Liver (tissue), 9 donors: ENCODE measurements around the gene CDK15. TPM values are rescaled to one million over a fixed set of nuclear protein-coding genes. Genes with fewer than 3 reads are reported as not detected.

Source experiments
- DNase-seq: peaks from one replicate; pipeline ENCODE4 v3.0.0-alpha.2; 2017; ENCODE audit warnings: low spot score
- H3K27ac ChIP-seq, 2 donors: one replicate each; pipeline ENCODE4 v1.7.0; 2013; ENCODE audit warnings: inconsistent platforms in 2 of 2, low read length in 2 of 2, control low read depth in 1 of 2, low read depth in 1 of 2, mild to moderate bottlenecking in 1 of 2
- H3K27me3 ChIP-seq, 4 donors: one replicate each; pipeline versions ENCODE4 v1.6.1 to v1.7.0; 2013; ENCODE audit warnings: low read length in 3 of 4, inconsistent platforms in 1 of 4, mild to moderate bottlenecking in 1 of 4, moderate library complexity in 1 of 4; ENCODE audit not compliant: control insufficient read depth in 4 of 4, insufficient read depth in 4 of 4
- H3K36me3 ChIP-seq, 4 donors: one replicate each; pipeline versions ENCODE4 v1.6.1 to v1.7.0; 2013; ENCODE audit warnings: low read length in 3 of 4, mild to moderate bottlenecking in 3 of 4, low read depth in 1 of 4, moderate library complexity in 1 of 4; ENCODE audit not compliant: control insufficient read depth in 4 of 4, insufficient read depth in 3 of 4
- H3K4me1 ChIP-seq, 4 donors: one replicate each; pipeline versions ENCODE4 v1.6.1 to v1.7.0; 2013; ENCODE audit warnings: low read length in 3 of 4, mild to moderate bottlenecking in 3 of 4, moderate library complexity in 1 of 4; ENCODE audit not compliant: control insufficient read depth in 4 of 4, insufficient read depth in 4 of 4
- H3K4me3 ChIP-seq, 3 donors: one replicate each; pipeline versions ENCODE4 v1.6.1 to v1.7.0; 2013; ENCODE audit warnings: low read length in 3 of 3, control low read depth in 1 of 3, low read depth in 1 of 3, mild to moderate bottlenecking in 1 of 3
- H3K9ac ChIP-seq, 2 donors: one replicate each; pipeline ENCODE4 v1.7.0; 2013; ENCODE audit warnings: low read length in 2 of 2, mild to moderate bottlenecking in 2 of 2, moderate library complexity in 2 of 2, control low read depth in 1 of 2, low read depth in 1 of 2
- H3K9me3 ChIP-seq, 4 donors: one replicate each; pipeline versions ENCODE4 v1.6.1 to v1.7.0; 2013; ENCODE audit warnings: low read length in 3 of 4; ENCODE audit not compliant: control insufficient read depth in 4 of 4
- CTCF ChIP-seq: fragments of 150-350 bp; IDR thresholded peaks from 2 replicates; pipeline ENCODE4 v1.5.1; 2017; ENCODE audit warnings: improper control_type of control experiment, low read depth, low read length; ENCODE audit not compliant: missing input control
- EGR1 ChIP-seq, 2 donors: IDR thresholded peaks; 2 replicates each; pipeline ENCODE4 v1.6.1; 2016 to 2018; ENCODE audit warnings: antibody characterized with exemption in 2 of 2, low read depth in 2 of 2
- FOXA1 ChIP-seq: IDR thresholded peaks from 2 replicates; pipeline ENCODE4 v1.6.1; 2016; ENCODE audit warnings: antibody characterized with exemption
- FOXA2 ChIP-seq: IDR thresholded peaks from 2 replicates; pipeline ENCODE4 v1.6.1; 2016; ENCODE audit warnings: antibody characterized with exemption
- GABPA ChIP-seq, 2 donors: IDR thresholded peaks in 1 of 2; conservative IDR thresholded peaks in 1 of 2; 2 replicates each; pipeline ENCODE4 v1.6.1; 2016; ENCODE audit warnings: antibody characterized with exemption in 2 of 2, mild to moderate bottlenecking in 1 of 2, moderate library complexity in 1 of 2
- HNF4A ChIP-seq, 2 donors: conservative IDR thresholded peaks; 2 replicates each; pipeline ENCODE4 v1.6.1; 2016; ENCODE audit warnings: antibody characterized with exemption in 2 of 2, mild to moderate bottlenecking in 2 of 2
- HNF4G ChIP-seq: IDR thresholded peaks from 2 replicates; pipeline ENCODE4 v1.6.1; 2016; ENCODE audit warnings: antibody characterized with exemption
- JUND ChIP-seq, 2 donors: IDR thresholded peaks; 2 replicates each; pipeline ENCODE4 v1.6.1; 2016; ENCODE audit warnings: antibody characterized with exemption in 2 of 2
- MAX ChIP-seq: IDR thresholded peaks from 2 replicates; pipeline ENCODE4 v1.6.1; 2016; ENCODE audit warnings: antibody characterized with exemption
- NR2F2 ChIP-seq: IDR thresholded peaks from 2 replicates; pipeline ENCODE4 v1.6.1; 2016; ENCODE audit warnings: antibody characterized with exemption
- RAD21 ChIP-seq, 2 donors: IDR thresholded peaks; 2 replicates each; pipeline ENCODE4 v1.6.1; 2016; ENCODE audit warnings: antibody characterized with exemption in 2 of 2, mild to moderate bottlenecking in 2 of 2
- RXRA ChIP-seq, 2 donors: IDR thresholded peaks; 2 replicates each; pipeline ENCODE4 v1.6.1; 2017 to 2018; ENCODE audit warnings: antibody characterized with exemption in 2 of 2, mild to moderate bottlenecking in 1 of 2
- SP1 ChIP-seq: IDR thresholded peaks from 2 replicates; pipeline ENCODE4 v1.6.1; 2018; ENCODE audit warnings: antibody characterized with exemption, mild to moderate bottlenecking
- TAF1 ChIP-seq: conservative IDR thresholded peaks from 2 replicates; pipeline ENCODE4 v1.6.1; 2016; ENCODE audit warnings: antibody characterized with exemption, mild to moderate bottlenecking
- YY1 ChIP-seq: IDR thresholded peaks from 2 replicates; pipeline ENCODE4 v1.6.1; 2016; ENCODE audit warnings: antibody characterized with exemption, mild to moderate bottlenecking
- WGBS: extraction: QIAGEN DNeasy Blood & Tissue Kit; methylation state at CpG from one replicate; pipeline ENCODE4 v1.1.7; 2013; 5-methylcytosine and 5-hydroxymethylcytosine counted together
- polyA plus RNA-seq, 2 donors: library from polyadenylated mRNA; stranded (reverse) in 1 of 2; unstranded in 1 of 2; fragments of 200-250 nt in 1 of 2; fragments of >200 nt in 1 of 2; fragmentation: Nextera tagmentation in 1 of 2; extraction: Ambion mirVana in 1 of 2; gene quantifications; one replicate each; pipeline versions ENCODE4 v1.2.1 to v1.2.3, GENCODE V29; 2013 to 2015
- total RNA-seq, 2 donors: library from RNA; depleted of rRNA; stranded (reverse); fragments of >200 nt; gene quantifications; one replicate each; pipeline ENCODE4 v1.2.3, GENCODE V29; 2014
- TF ChIP-seq, protein P1 (sequence below): IDR thresholded peaks from 2 replicates; pipeline ENCODE4 v1.6.1; 2016; ENCODE audit warnings: antibody characterized with exemption, mild to moderate bottlenecking
- TF ChIP-seq, protein P2 (sequence below): IDR thresholded peaks from 2 replicates; pipeline ENCODE4 v1.6.1; 2016; ENCODE audit warnings: antibody characterized with exemption
- TF ChIP-seq, protein P3 (sequence below): IDR thresholded peaks from 2 replicates; pipeline ENCODE4 v1.6.1; 2016; ENCODE audit warnings: antibody characterized with exemption
- donor health status: healthy.
- donor health status: healthy.
- donor health status: healthy.
- donor health status: healthy.
- donor health status: healthy.

Gene CDK15
- total and polyA plus RNA-seq, 4 donors, result under 0.01 to 0.47 (median 0.06) TPM; not detected in 1

DNA sequence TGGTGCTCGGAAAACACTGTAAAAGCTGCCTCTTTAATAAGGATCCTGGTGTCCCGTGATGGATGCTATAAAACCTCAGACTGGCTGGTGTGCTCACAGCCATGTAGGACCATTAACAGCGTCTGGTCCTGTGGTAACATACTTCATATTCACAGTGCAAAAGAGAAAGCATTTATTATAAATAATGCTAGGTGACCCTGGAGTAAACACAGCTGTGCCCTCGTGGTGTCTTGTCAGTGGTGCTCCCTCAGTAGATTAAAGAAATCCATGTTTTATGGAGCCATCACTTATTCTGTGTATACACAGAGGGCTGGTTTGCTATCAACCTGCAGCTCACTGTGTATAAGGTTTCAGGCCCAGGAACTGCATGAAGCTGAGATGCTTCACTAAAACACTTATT is 106.9 kb downstream of the CDK15 start:
- DNase-seq, result no peak
- WGBS, result 79% methylated on average over 4 of the region's 4 CpGs
- Histone ChIP-seq H3K9me3 (no peaks in the 10 kb centered on the region), H3K4me3 (no peak overlapping the region), H3K27me3 (no peaks in the 10 kb centered on the region), H3K36me3 (no peaks in the 10 kb centered on the region), H3K4me1 (no peaks in the 10 kb centered on the region), H3K27ac (no peak overlapping the region), H3K9ac (no peak overlapping the region)
- no peak for TF ChIP-seq MAX
- no peak for TF ChIP-seq GABPA (IDR thresholded peaks at IDR 0.05 in 1 of 2, conservative IDR thresholded peaks at IDR 0.05 in 1 of 2)
- no peak for TF ChIP-seq RAD21 (IDR thresholded peaks at IDR 0.05)
- TF ChIP-seq, protein P1, sequence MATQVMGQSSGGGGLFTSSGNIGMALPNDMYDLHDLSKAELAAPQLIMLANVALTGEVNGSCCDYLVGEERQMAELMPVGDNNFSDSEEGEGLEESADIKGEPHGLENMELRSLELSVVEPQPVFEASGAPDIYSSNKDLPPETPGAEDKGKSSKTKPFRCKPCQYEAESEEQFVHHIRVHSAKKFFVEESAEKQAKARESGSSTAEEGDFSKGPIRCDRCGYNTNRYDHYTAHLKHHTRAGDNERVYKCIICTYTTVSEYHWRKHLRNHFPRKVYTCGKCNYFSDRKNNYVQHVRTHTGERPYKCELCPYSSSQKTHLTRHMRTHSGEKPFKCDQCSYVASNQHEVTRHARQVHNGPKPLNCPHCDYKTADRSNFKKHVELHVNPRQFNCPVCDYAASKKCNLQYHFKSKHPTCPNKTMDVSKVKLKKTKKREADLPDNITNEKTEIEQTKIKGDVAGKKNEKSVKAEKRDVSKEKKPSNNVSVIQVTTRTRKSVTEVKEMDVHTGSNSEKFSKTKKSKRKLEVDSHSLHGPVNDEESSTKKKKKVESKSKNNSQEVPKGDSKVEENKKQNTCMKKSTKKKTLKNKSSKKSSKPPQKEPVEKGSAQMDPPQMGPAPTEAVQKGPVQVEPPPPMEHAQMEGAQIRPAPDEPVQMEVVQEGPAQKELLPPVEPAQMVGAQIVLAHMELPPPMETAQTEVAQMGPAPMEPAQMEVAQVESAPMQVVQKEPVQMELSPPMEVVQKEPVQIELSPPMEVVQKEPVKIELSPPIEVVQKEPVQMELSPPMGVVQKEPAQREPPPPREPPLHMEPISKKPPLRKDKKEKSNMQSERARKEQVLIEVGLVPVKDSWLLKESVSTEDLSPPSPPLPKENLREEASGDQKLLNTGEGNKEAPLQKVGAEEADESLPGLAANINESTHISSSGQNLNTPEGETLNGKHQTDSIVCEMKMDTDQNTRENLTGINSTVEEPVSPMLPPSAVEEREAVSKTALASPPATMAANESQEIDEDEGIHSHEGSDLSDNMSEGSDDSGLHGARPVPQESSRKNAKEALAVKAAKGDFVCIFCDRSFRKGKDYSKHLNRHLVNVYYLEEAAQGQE, result no peak
- TF ChIP-seq RXRA (IDR thresholded peaks at IDR 0.05), result no peak
- no peak for TF ChIP-seq JUND (IDR thresholded peaks at IDR 0.05)
- TF ChIP-seq, protein P2, sequence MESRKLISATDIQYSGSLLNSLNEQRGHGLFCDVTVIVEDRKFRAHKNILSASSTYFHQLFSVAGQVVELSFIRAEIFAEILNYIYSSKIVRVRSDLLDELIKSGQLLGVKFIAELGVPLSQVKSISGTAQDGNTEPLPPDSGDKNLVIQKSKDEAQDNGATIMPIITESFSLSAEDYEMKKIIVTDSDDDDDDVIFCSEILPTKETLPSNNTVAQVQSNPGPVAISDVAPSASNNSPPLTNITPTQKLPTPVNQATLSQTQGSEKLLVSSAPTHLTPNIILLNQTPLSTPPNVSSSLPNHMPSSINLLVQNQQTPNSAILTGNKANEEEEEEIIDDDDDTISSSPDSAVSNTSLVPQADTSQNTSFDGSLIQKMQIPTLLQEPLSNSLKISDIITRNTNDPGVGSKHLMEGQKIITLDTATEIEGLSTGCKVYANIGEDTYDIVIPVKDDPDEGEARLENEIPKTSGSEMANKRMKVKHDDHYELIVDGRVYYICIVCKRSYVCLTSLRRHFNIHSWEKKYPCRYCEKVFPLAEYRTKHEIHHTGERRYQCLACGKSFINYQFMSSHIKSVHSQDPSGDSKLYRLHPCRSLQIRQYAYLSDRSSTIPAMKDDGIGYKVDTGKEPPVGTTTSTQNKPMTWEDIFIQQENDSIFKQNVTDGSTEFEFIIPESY, result no peak
- no peak for TF ChIP-seq SP1
- TF ChIP-seq, protein P3, sequence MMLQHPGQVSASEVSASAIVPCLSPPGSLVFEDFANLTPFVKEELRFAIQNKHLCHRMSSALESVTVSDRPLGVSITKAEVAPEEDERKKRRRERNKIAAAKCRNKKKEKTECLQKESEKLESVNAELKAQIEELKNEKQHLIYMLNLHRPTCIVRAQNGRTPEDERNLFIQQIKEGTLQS, result no peak
- no peak for TF ChIP-seq YY1
- TF ChIP-seq FOXA1, result no peak
- no peak for TF ChIP-seq TAF1
- no peak for TF ChIP-seq HNF4A (conservative IDR thresholded peaks at IDR 0.05)
- TF ChIP-seq EGR1 (IDR thresholded peaks at IDR 0.05; ENCODE audit: low read depth in 2 of 2), result no peak
- TF ChIP-seq FOXA2, result no peak
- no peak for TF ChIP-seq CTCF
- no peak for TF ChIP-seq NR2F2

DNA sequence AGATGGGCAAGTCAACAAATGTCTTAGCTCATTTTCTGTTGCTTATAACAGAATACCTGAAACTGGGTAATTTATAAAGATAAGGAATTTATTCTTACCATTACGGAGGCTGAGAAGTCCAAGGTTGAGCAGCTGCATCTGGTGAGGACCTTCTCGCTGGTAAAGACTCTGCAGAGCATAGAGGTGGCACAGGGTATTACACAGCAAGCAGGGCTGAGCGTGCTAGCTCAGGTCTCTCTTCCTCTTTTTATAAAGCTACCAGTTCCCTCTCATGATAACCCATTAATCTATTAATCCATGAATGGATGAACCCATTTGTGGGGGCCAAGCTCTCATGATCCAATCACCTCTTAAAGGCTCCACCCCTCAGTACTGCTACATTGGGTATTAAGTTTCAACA is 109.1 kb downstream of the CDK15 start:
- DNase-seq, result no peak
- H3K9ac ChIP-seq, result no peak overlapping the region
- no peaks in the 10 kb centered on the region for H3K4me1 ChIP-seq
- no peak overlapping the region for H3K27ac ChIP-seq
- no peaks in the 10 kb centered on the region for H3K27me3 ChIP-seq
- 93% methylated on average over 3 of the region's 3 CpGs for WGBS
- H3K36me3 ChIP-seq, result no peaks in the 10 kb centered on the region
- TF ChIP-seq HNF4G (no peak), MAX (no peak)
- TF ChIP-seq, protein P2, result no peak
- no peak overlapping the region for H3K4me3 ChIP-seq
- H3K9me3 ChIP-seq, result no peaks in the 10 kb centered on the region
